HT-29 (cell line): Measurements from ENCODE around the gene SLC39A12. TPM values are rescaled to one million over a fixed set of nuclear protein-coding genes. Genes with fewer than 3 reads are reported as not detected.

Experiments
- DNase-seq: peaks from one replicate; pipeline ENCODE4 v3.0.0-alpha.2; 2015; ENCODE audit warnings: low spot score
- total RNA-seq: library from RNA; depleted of rRNA; stranded (reverse); fragments of >200 nt; shearing (Covaris generic); gene quantifications from 2 replicates; pipeline ENCODE4 v1.2.3, GENCODE V29; 2014

The SLC39A12 gene
- total RNA-seq, 1 experiment from 2014 or later: not detected

GRCh38 chr10:17961551-17962422, 10.1 kb downstream of the SLC39A12 start:
- DNase-seq: no peak

GRCh38 chr10:17963431-17963830, 11.7 kb downstream of the SLC39A12 start:
- no peak for DNase-seq

GRCh38 chr10:17965649-17966235, 14.0 kb downstream of the SLC39A12 start:
- DNase-seq: no peak

- DNase-seq: no peak
These were observed 22.8 kb downstream of the SLC39A12 start for GRCh38 chr10:17974505-17974904.

DNA sequence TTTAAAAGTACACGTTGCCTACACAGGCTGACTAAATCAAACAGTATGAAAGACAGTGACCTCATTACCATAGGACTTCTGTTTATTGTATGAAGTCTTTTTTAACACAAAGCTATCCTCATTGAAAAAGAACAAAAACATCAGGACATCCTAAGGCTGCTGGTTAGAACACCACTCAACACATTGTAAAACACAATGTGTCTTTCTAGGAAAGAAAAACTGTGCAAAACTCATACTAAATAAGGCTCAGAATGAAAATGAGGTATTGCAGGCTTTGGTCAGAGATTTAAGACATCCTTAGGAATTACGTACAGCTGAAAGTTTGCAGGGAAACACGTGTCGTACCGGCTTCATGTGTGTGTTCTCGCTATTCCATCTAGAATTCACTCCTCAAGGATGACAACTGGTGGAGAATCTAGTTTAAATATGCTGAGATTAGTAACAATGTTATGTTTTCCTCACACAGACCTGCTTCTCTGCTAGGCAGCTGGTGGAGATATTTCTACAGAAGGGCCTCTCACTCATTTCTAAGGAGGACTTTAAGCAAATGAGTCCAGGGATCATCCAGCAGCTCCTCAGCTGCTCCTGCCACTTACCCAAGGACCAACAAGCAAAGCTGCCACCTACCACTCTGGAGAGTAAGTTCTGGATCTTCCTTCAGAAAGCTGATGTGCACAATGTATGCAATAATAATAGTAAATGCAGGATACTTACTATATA, 29.3 kb downstream of the SLC39A12 start:
- no peak for DNase-seq

GRCh38 chr10:17981766-17982380, 30.2 kb downstream of the SLC39A12 start:
- DNase-seq: no peak

- peak; percentile 38 for DNase-seq
These were observed 32.3 kb downstream of the SLC39A12 start for GRCh38 chr10:17984056-17984455.

GRCh38 chr10:17984563-17984962, 32.8 kb downstream of the SLC39A12 start:
- DNase-seq: no peak

DNA sequence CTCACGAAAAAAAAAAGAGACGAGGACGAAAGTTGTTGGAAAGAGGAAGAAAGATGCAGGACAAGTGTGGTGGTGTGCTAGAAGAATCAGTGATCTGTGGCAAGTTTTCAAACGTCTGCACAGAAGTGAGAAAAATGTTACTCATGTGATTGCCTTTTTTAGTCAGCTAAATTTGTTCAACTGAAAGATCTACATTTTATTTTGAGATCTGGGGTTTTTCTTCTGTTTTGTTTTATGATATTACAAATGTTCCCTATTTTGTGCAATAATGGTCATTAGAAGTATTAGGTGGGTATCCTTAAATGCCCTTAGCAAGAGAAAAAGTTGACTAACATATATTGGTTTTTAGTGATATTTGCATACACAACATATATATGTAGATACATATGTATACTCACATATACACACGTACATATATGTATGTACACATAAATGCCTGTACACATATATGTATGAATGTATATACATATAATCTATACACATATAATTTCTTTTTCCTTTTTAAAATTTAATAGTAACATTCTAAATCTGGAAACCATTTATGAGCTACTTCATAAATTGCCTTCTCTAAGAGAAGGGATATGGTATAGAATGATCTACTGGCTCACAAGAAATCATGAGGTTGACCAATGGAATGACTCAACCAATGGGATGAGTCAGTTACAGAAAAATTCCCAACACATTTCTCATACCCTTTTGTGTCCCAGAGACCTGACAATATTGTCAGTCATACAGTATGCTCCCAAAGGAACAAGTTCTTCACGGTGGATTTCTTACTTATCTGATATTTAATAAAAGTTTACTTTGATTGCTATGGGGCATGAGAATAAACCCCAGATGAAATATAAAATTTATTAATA, 38.4 kb downstream of the SLC39A12 start:
- DNase-seq: no peak

- DNase-seq: no peak
These were observed 40.5 kb downstream of the SLC39A12 start for GRCh38 chr10:17992266-17992665.

DNA sequence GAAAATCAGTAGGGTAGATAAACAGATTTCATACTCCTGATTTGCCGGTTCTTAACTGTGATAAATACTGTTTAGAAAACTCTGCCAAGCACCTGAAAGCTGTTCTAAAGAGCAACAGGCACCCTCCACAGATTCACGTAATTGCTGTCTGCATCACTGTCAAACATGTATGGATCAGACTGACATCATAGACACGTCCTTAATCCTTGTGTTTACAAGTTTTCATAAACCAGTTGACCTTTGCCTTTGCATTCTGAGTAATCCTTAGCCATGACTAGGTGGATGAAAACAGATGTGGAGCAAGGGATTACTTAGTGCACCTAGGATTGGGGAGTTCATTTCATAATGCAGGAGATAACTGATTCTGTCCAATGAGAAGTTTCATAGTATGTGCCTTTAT, 41.6 kb downstream of the SLC39A12 start:
- DNase-seq: no peak

DNA sequence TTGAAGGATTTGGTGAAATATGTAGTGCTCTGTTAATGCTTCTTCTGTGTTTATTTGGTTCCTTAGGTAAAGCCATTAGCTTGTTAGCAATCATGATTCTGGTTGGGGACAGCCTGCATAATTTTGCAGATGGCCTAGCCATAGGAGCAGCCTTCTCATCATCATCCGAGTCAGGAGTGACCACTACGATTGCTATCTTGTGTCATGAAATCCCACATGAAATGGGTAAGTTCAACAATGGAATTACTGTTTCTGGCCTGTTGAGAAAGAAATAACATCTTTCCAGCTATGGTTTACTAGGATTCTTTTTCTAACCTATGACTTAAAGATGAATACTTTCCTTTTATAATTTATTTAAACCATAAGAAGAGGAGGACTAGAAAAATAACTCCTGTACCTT, 48.9 kb downstream of the SLC39A12 start:
- no peak for DNase-seq

DNA sequence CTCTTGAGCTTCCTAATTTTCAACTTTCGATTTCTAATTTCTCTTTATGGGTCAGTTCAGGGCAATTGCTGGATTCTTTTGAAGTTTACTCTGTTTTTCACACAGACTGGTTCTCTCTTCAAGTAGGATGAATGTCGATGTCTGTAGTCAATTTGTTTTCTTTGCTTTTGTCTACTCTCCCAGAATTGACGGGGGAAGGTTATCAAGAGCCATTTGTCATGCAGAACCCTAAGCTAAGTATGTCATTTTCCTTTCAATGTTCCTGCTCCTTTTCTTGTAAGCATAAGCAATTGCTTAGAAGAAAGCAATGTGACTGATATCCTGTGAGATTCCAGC, 53.7 kb downstream of the SLC39A12 start:
- no peak for DNase-seq

- DNase-seq: no peak
These were observed 54.2 kb downstream of the SLC39A12 start for GRCh38 chr10:18005781-18006456.

DNA sequence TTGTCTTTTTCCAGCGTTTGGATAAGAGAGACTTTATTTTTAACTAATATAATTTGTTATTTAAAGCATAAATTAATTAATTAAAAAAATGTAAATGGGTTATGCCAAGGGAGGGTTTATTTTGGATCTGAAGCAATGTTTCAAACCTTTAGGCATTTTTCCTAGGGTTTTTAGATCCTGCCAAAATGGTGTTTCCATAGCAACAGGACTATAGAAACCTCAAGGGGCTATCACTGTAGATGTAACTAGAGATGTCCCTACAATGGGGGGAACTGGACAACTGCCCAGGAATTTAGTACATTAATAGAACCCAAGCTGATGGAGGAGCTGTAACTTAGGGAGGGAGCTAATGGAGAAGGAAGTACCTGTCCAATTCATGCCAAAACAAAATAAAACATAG, 57.3 kb downstream of the SLC39A12 start:
- DNase-seq: no peak

DNA sequence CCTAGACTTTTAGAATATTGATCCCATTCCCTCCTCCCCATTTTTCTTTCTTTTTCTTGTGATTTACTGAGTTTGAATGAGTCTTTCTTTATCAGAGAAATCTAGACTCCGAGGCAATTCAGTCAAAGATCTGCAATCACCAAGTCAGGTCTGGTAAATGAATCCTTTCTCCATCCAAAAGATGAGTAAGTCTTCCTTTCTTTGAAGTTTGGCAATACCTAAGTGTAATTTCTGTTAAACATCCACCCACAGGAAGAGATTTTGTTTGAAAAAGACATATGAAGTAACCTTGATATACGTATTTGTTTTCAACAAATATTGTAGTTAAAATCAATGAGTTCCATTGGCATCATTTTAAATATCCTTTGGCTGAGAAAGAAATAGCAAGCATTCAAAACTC, 58.3 kb downstream of the SLC39A12 start:
- DNase-seq: no peak

DNA sequence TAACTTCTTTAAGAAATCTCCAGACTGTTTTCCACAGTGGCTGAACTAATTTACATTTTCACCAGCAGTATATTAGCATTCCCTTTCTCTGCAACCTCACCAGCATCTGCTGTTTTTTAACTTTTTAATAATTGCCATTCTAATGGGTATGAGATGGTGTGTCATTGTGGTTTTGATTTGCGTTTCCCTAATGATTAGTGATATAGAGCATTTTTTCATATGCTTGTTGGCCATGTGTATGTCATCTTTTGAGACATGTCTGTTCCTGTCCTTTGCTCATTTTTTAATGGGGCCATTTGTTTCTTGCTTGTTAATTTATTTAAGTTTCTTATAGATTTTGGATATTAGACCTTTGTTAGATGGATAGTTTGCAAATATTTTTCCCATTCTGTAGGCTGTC, 68.8 kb downstream of the SLC39A12 start:
- no peak for DNase-seq

GRCh38 chr10:18021725-18022480, 70.2 kb downstream of the SLC39A12 start:
- DNase-seq: no peak

- DNase-seq: no peak
These were observed 91.7 kb downstream of the SLC39A12 start for GRCh38 chr10:18043148-18044006.
